GM19395 (cell line): ENCODE results near the gene P2RX1.
"Not testable (repeated sequence)": the region's sequence is repeated elsewhere in the genome, so short reads cannot be mapped to it uniquely, and the experiment has no call there.

Experiments
- ATAC-seq: cut with Tn5 transposase; IDR thresholded peaks from one replicate; pipeline ENCODE4 v1.9.1; 2021; ENCODE audit warnings: mild to moderate bottlenecking, moderate library complexity; ENCODE audit not compliant: unreplicated experiment

P2RX1 gene

GRCh38 chr17:3952186-3952585, 35.9 kb upstream of the P2RX1 start:
- ATAC-seq, result no peak

DNA sequence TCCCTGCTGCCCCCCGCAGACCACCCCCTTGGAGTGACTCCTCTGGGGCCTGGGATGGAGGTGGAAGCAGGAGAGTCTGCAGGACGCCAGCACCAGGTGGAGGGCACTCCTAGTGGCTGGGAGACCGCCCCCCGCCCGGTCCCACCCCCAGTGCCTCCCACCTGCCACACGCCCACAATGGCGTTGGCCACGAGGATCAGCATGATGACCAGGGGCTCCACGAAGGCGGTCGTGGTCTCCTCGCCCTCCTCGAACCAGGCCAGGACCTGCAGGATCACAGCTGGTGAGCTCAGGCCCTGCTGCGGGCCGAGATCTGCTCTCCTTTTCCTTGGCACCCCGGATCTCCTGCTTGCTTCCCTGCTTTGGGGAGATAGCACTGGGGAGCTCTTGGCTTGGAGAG, 35.2 kb upstream of the P2RX1 start:
- ATAC-seq, result no peak

DNA sequence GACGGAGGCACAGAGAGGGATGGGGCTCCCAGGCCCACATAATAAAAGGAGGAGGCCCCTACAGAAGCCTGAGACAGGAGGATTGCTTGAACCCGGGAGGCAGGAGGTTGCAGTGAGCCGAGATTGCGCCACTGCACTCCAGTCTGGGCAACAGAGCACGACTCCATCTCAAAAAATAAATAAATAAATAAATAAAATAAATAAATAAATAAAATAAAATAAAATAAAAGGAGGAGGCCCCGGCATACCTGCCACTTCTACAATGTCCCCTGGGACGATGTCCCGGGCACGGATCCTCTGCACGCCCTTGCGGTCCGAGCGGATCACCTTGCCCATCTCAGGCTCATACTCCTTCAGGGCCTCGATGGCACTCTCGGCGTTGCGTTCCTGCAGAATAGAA, 34.7 kb upstream of the P2RX1 start:
- no peak for ATAC-seq

GRCh38 chr17:3950584-3950983, 34.3 kb upstream of the P2RX1 start:
- no peak for ATAC-seq

DNA sequence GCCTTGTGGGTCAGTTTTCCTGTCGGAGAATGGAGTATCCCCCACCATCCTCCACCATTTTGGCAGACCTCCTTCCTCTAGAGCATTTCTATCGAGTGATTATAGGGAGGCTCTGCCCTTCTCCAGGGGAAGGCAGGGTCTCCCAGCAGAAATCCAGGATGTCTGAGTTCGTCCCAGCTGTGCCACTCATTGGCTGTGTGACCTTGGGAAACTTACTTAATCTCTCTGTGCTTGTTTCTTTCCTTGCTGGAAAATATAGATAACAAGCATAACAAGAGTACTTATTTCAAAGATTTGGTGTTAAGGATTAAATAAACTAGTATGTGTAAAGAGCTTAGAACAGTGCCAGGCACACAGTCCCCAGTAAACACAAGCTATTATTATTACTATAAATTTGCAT, 33.2 kb upstream of the P2RX1 start:
- ATAC-seq, result no peak

- not testable (repeated sequence) for ATAC-seq
These were observed 32.3 kb upstream of the P2RX1 start for GRCh38 chr17:3948551-3948950.

DNA sequence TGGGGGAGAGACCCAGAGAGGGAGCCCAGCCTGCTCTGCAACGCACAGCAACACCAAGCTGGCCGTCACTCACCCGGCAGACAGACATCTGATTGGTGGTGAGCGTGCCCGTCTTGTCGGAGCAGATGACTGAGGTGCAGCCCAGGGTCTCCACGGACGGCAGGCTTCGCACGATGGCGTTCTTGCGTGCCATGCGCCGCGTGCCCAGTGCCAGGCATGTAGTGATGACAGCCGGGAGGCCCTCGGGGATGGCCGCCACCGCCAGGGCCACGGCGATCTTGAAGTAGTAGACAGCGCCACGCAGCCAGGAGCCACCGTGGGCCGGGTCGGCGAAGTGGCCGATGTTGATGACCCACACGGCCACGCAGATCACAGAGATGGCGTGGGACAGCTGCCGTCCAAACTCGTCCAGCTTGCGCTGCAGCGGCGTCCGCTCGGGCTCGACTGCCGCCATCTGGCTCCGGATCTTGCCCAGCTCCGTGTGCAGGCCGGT, 31.1 kb upstream of the P2RX1 start:
- no peak for ATAC-seq

DNA sequence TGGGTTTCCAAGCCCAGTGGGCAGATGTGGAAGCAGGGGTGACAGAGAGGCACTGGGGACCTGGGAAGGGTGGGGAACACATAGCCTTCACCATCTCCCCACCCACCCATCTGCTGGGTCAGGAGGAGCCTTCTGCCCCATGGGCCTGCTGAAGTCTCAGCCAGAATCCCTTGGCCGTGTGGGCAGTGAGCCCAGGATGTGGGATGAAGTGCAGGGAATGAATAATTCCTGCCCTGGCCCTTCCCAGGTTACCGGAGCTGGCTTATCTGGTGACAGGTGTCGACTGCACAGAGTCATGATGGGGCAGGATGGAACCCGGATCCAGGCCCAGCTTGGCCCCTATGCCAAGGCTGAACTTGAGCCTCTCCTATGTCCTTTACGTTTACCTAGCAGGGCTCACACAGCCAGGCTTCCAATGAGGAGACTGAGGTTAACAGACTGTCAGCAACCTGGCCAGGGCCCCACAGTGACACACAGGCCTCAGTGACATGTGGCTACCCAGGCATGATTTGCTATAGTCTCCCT, 30.5 kb upstream of the P2RX1 start:
- no peak for ATAC-seq

DNA sequence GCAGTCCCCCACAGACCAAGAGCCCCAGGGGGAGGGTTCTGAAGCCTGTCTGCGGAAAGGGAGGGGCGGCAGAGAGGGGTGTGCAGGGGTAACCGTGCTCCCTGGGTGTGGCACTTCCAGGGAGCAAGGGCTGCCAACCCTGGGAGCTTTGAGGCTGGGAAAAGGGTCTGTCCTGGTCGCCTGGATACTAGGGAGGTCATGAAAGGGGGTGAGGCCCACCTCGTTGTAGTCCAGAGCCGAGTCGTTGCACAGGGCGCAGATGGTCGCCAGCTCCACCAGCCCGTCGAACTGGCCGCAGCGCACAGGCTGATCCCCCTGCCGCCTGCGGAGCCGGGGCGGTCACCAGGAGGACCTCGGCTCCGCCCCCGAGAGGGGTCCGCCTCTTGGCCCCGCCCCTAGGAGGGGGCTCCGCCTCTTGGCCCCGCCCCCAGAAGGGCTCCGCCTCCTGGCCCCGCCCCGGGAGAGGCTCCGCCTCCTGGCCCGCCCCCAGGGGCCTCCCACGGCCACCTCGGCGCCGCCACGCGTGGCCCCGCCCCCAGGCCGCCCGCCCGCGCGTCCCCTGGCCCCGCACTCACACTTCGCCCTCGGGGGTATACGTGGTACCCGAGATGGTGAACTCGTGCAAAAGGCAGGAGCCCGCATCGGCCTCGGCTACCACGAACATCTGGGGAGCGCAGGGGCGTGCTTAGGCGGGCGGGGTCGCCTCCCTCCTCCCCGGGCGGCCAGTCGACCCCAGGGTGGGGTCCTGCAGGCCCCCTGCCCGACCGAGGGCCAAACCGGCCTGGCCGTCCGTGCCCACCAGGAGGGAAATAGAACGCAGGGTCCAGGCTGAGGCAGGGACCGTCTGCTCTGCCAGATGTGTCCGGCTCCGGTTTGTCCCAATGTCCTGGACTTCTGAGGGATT, 28.5 kb upstream of the P2RX1 start:
- no peak for ATAC-seq

DNA sequence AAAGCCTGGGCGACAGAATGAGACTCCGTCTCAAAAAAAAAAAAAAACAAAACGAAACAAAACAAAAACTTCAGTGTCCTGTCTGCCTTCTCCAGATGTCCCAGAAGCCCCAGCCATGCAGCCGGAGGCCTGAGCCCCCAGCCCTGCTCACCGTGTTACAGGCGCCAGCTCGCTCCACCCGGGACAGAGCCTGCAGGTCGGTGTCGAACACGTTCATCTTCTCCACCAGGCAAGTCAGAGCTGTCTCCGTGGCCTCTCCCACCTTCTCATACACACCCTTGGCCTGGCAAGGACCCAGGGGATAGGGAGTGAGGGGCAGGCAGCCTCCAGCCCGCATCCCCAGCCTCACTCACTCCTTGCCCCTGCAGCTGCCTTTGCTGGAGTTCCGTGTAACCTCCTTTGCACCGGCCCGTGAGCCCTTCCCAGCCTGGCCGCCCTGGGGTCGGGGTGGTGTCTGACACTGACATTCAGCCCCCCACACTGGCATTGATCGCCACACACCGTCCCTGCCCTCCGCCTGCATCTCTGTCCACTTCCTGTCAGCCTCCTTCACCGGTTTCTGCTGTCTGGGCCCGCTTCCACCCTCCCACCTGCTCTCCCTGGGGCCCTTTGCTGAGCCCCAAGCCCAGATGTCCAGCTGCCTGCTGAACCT, 27.1 kb upstream of the P2RX1 start:
- ATAC-seq, result no peak

DNA sequence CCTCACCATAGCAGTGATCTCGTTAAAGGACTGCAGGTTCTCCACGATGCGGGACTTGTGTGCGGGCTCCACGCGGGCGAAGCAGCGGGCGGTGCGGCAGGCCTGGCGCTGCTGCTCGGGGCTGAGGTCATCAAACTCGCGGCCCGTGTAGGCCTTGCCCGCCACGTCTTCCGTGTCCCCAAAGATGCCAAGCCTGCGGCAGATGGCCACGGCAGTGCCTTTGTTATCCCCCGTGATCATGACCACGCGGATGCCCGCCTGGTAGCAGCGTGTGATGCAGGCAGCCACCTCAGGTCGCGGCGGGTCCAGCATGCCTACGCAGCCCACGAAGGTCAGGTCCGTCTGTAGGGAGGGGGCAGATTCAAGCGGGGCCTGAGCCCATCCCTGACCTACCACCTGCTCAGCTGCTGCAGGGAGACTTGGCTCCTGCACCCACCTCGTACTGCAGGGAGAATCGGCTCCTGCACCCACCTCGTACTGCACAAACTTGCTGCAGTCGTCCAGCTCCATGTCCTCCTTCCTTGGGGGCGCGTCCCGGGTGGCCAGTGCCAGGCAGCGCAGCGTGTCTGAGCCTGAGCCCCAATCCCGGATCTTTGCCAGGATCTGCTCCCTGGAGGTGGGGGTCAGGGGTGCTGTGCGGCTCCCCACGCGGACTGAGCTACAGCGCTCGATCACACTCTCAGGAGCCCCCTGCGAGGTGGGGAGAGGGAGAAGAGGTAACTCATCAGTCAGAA, 24.9 kb upstream of the P2RX1 start:
- no peak for ATAC-seq

DNA sequence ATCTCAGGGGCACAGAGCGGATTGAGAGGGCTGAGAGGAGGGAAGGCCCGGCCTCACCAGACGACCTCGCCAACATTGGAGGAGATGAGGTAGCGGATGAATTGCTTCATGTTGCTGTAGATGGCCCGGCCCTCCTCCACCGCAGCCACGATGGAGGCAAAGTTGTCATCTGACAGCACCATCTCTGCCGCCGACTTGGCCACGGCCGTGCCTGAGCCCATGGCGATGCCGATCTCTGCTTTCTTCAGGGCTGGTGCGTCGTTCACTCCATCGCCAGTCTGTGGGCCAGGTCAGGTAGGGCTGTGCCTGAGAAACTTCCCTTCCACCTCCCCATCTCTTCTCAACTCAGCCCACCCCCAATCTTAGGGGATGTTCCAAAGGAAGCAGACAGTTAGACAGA, 21.1 kb upstream of the P2RX1 start:
- ATAC-seq, result no peak

GRCh38 chr17:3935825-3936355, 19.6 kb upstream of the P2RX1 start:
- ATAC-seq, result no peak

DNA sequence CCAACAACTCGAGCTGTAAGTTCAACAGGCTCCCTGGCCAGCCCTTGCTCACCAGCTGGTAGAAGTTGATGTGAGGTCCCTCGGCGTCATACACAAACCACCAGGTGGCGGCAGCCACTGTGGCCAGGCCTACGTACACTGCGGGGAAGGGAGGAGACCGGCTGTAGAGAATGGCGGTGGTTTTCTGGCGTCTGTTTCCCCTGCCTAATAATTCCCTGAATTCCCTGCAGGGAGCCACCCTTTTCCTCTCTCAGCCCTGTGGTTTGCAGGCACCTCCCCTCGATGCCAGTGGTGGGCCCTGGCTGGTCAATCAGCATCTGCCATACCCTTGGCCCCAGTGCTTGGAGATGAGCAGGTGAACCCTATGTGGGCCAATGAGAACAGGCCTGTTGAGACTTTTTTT, 18.9 kb upstream of the P2RX1 start:
- ATAC-seq, result no peak

- no peak for ATAC-seq
These were observed 13.5 kb upstream of the P2RX1 start for GRCh38 chr17:3929764-3930163.

DNA sequence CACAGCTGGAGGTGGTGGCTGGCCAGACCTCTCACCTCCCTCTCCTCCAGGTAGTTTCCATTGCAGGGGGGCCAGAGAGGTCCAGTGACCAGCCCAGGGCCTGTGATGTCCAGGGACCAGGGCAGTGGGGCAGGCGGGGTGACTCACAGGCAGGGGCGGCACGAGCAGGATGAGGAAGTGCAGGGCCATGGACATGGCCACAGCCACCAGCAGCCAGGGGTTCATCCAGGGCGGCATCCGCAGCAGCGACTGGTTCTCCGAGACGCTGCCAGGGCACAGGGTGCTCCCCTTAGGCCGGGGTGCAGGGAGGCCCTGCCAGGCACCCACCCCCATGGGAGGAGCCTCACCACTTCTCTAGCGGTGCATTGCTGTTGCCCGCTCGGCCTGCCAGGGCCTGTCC, 12.9 kb upstream of the P2RX1 start:
- ATAC-seq, result no peak

DNA sequence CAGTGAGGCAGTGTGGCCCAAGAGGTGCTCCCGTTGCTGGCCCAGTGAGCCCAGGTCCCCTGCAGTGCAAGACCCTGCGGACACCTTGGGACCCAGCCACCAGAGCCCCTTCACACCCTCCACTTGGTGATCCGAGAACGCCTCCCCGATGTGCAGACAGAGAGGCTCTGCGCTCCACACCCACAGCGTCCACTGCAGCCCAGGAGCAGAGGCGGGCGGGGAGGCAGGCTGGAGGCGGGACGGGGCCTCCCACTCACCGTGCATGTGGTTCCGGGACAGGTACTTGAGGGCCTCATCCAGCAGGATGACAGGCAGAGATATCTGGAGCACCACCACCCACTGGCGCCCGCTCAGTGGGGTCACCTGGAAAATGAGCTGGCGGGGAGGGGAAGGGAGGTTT, 12.1 kb upstream of the P2RX1 start:
- ATAC-seq, result no peak

DNA sequence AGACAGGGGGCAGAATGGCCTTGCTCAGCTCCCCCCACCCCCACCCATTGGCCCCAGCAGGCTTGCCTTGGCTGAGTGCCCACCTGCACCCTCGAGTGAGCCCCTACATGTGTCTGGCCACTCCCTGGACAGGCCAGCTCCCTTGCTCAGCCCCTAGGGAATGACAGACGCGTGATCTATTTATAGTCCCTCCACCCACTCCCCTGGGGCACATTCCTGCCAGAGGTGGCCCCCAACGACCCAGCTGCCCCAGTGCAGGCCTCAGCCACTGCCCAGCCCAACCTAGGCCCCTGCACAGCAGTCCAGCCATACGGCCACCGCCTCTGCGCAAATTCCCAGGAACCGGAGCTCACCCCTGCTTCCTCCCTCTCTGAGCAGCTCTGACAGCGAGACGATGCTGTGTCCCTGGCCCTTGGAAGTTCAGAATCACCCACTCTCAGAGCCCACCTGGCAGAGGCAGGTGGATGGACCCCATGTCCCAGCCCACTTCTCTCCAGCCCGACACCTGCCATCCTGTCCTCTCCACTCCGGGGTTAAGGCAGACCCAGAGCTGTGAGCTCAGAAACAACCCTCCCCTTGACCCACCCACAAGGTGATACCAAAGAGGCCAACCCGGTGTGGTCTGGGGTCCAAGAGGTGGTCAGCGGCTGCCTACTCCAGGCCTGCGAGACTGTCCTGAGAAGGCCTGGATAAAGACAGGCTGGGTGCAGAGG, 11.5 kb upstream of the P2RX1 start:
- ATAC-seq, result no peak

- ATAC-seq, result no peak
These were observed 10.8 kb upstream of the P2RX1 start for GRCh38 chr17:3926860-3927627.
